Measurements from ENCODE around the gene CFAP251. TPM values are rescaled to one million over a fixed set of nuclear protein-coding genes. Genes with fewer than 3 reads are reported as not detected.

The CFAP251 gene
- total and polyA plus RNA-seq, 8 donors, result 0.29 to 2.8 (median 1.2) TPM; not detected in 2

DNA sequence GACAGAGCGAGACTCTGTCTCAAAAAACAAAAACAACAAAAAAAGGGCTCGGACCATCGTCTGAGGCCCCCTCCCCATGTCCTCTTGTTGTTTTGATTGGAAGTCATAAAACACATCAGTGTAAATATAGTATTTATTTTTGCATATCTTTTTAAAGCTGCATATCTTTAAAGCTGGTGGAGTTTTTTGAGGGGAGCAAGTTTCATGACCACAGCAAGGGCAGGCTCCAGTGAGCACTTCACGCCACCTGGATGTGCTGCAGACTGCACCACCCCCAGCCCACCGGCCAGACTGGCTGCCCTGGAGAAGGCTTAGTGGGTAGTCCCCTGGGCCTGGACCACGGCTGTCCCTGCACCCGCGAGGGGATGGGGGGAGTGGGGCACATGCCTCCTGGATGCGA lies 91.3 kb downstream of the CFAP251 start:
- no peaks in the 10 kb centered on the region for H3K27me3 ChIP-seq
- H3K4me3 ChIP-seq, result no peak overlapping the region
- H3K9me3 ChIP-seq, result no peaks in the 10 kb centered on the region
- TF ChIP-seq POLR2A (IDR thresholded peaks at IDR 0.05) (no peak), POLR2AphosphoS5 (IDR thresholded peaks at IDR 0.05) (no peak), EP300 (IDR thresholded peaks at IDR 0.05) (no peak)
- TF ChIP-seq, protein P1, sequence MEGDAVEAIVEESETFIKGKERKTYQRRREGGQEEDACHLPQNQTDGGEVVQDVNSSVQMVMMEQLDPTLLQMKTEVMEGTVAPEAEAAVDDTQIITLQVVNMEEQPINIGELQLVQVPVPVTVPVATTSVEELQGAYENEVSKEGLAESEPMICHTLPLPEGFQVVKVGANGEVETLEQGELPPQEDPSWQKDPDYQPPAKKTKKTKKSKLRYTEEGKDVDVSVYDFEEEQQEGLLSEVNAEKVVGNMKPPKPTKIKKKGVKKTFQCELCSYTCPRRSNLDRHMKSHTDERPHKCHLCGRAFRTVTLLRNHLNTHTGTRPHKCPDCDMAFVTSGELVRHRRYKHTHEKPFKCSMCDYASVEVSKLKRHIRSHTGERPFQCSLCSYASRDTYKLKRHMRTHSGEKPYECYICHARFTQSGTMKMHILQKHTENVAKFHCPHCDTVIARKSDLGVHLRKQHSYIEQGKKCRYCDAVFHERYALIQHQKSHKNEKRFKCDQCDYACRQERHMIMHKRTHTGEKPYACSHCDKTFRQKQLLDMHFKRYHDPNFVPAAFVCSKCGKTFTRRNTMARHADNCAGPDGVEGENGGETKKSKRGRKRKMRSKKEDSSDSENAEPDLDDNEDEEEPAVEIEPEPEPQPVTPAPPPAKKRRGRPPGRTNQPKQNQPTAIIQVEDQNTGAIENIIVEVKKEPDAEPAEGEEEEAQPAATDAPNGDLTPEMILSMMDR (IDR thresholded peaks at IDR 0.05), result no peak
- no peak for DNase-seq
- H3K27ac ChIP-seq, result no peak overlapping the region
- H3K4me1 ChIP-seq, result peaks cover 0 to 1% (median 0%) of the 10 kb centered on the region in 4 donors
- WGBS, 5 donors, result 79 to 92% (median 86%) methylated on average over 9 of the region's 9 CpGs
- H3K36me3 ChIP-seq, result no peaks in the 10 kb centered on the region
- intact Hi-C loops (cut with DNase I; ENCODE audit: low total_unique reads), result no loop called here

DNA sequence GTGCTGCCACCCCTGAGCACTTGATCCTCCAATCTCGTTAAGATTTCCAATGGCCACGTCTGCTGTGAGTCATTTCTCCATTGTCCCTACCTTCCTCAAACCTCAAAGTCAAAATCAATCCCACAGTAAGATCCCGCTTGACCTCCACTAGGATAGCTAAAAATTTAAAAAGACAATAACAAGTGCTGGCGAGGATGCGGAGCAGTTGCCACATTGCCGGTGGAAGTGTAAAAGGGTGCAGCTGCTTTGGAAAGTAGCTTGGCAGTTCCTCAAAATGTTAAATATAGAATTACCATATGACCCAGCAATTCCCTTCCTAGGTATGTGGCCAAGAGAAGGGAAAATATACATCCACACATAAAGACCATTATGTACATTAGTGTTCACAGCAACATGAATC lies 93.8 kb downstream of the CFAP251 start:
- 87 to 93% (median 92%) methylated on average over 6 of the region's 6 CpGs for WGBS, 5 donors
- H3K36me3 ChIP-seq, result no peaks in the 10 kb centered on the region
- intact Hi-C loops (cut with DNase I; ENCODE audit: low total_unique reads), result no loop called here
- no peaks in the 10 kb centered on the region for H3K4me1 ChIP-seq
- no peaks in the 10 kb centered on the region for H3K27me3 ChIP-seq
- DNase-seq, result no peak
- no peak overlapping the region for H3K4me3 ChIP-seq
- TF ChIP-seq EP300 (IDR thresholded peaks at IDR 0.05) (no peak), POLR2AphosphoS5 (IDR thresholded peaks at IDR 0.05) (no peak), POLR2A (IDR thresholded peaks at IDR 0.05) (no peak)
- TF ChIP-seq, protein P1 (IDR thresholded peaks at IDR 0.05), result no peak
- H3K27ac ChIP-seq, result no peak overlapping the region
- no peaks in the 10 kb centered on the region for H3K9me3 ChIP-seq

DNA sequence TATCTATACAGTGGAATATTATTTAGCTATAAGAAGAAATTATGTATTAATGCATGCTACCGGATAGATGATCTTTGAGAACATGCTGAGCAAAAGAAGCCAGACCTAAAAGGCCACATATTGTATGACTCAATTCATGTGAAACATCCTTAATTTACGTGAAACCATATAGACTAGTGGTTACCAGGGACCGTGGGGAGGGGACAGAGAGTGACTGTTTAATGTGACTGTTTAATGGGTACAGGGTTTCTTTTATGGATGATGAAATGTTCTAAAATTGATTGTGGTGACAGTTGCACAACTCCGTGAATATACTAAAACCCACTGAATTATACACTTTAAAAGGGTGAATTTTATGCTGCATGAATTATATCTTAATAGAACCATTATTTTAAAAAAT lies 94.7 kb downstream of the CFAP251 start:
- 78 to 90% (median 88%) methylated on average over 4 of the region's 4 CpGs for WGBS, 5 donors
- no peaks in the 10 kb centered on the region for H3K9me3 ChIP-seq
- no peak overlapping the region for H3K27ac ChIP-seq
- no peak for TF ChIP-seq EP300 (IDR thresholded peaks at IDR 0.05)
- TF ChIP-seq, protein P1 (IDR thresholded peaks at IDR 0.05), result no peak
- no peak for TF ChIP-seq POLR2AphosphoS5 (IDR thresholded peaks at IDR 0.05)
- no peak for TF ChIP-seq POLR2A (IDR thresholded peaks at IDR 0.05)
- DNase-seq, result no peak
- H3K4me1 ChIP-seq, result no peaks in the 10 kb centered on the region
- intact Hi-C loops (cut with DNase I; ENCODE audit: low total_unique reads), result no loop called here
- no peaks in the 10 kb centered on the region for H3K36me3 ChIP-seq
- no peak overlapping the region for H3K4me3 ChIP-seq
- H3K27me3 ChIP-seq, result no peaks in the 10 kb centered on the region

- intact Hi-C loops (cut with DNase I; ENCODE audit: low total_unique reads), result no loop called here
- Histone ChIP-seq H3K9me3 (no peaks in the 10 kb centered on the region), H3K4me1 (no peaks in the 10 kb centered on the region), H3K36me3 (no peaks in the 10 kb centered on the region), H3K27me3 (no peaks in the 10 kb centered on the region), H3K27ac (no peak overlapping the region), H3K4me3 (no peak overlapping the region)
- no peak for DNase-seq
- WGBS, 5 donors, result 72 to 84% (median 80%) methylated on average over 19 of the region's 19 CpGs
- TF ChIP-seq, protein P1 (IDR thresholded peaks at IDR 0.05), result no peak
- TF ChIP-seq POLR2AphosphoS5 (IDR thresholded peaks at IDR 0.05) (no peak), EP300 (IDR thresholded peaks at IDR 0.05) (no peak), POLR2A (IDR thresholded peaks at IDR 0.05) (no peak)
Measured at GRCh38 chr12:122013791-122014590, 95.6 kb downstream of the CFAP251 start.

Data from stomach (tissue), 9 donors.